GM12873 (cell line): ENCODE data around the gene AASDHPPT.

Experiments
- CTCF ChIP-seq: IDR thresholded peaks from 2 replicates; pipeline ENCODE4 v1.5.1; 2012; ENCODE audit warnings: low read depth, mild to moderate bottlenecking, moderate library complexity, low read length, control low read depth; ENCODE audit not compliant: insufficient read depth; ENCODE audit errors: missing control alignments

Gene AASDHPPT

GRCh38 chr11:106072804-106073203 lies 4.7 kb upstream of the AASDHPPT start:
- TF ChIP-seq CTCF = no peak

- TF ChIP-seq CTCF = no peak
Measured at GRCh38 chr11:106076171-106076918, 1.1 kb upstream of the AASDHPPT start.

GRCh38 chr11:106076919-106077608 lies 398 bp upstream of the AASDHPPT start, which contains the start of gene KBTBD3:
TSS of gene KBTBD3 (minus strand) at chr11:106077347. CDS start at chr11:106059097, 18,250 bp downstream.
- peak; percentile 71 for TF ChIP-seq CTCF

- TF ChIP-seq CTCF = no peak
Measured at GRCh38 chr11:106082096-106082495, 4.6 kb downstream of the AASDHPPT start.

GRCh38 chr11:106086135-106086534 lies 8.7 kb downstream of the AASDHPPT start:
- TF ChIP-seq CTCF = no peak

GRCh38 chr11:106086850-106087249 lies 9.4 kb downstream of the AASDHPPT start:
- no peak for TF ChIP-seq CTCF

- TF ChIP-seq CTCF = peak; percentile 81
Measured at GRCh38 chr11:106087815-106088435, 10.5 kb downstream of the AASDHPPT start.
